Measurements from ENCODE around the gene DNAJB13. TPM values are rescaled to one million over a fixed set of nuclear protein-coding genes. Genes with fewer than 3 reads are reported as not detected.

The DNAJB13 gene
- total and polyA plus RNA-seq, 2 of the 13 experiments (the other 11 are each of a cell fraction or from before 2014, with no cell fraction given), result 2.3 TPM; not detected in 1

GRCh38 chr11:73950869-73951710 lies at the start of gene DNAJB13 (continued):
- peak; percentile 79 for TF ChIP-seq ZNF687 (CRISPR knock-in tag; IDR thresholded peaks at IDR 0.05)
- no peak for TF ChIP-seq ISL2 (CRISPR knock-in tag; IDR thresholded peaks at IDR 0.05)
- no peak for TF ChIP-seq ZSCAN29 (CRISPR knock-in tag; conservative IDR thresholded peaks at IDR 0.05)
- TF ChIP-seq HDAC6 (IDR thresholded peaks at IDR 0.05; ENCODE audit: low read depth, low read length), result no peak
- no peak for TF ChIP-seq PLRG1 (conservative IDR thresholded peaks at IDR 0.05)
- no peak for TF ChIP-seq GPBP1L1 (CRISPR knock-in tag; IDR thresholded peaks at IDR 0.05)
- TF ChIP-seq PRDM15 (CRISPR knock-in tag; IDR thresholded peaks at IDR 0.05), result no peak
- no peak for TF ChIP-seq ZFP37 (CRISPR knock-in tag; IDR thresholded peaks at IDR 0.05; ENCODE audit: borderline replicate concordance)
- no peak for TF ChIP-seq ZNF142 (CRISPR knock-in tag; IDR thresholded peaks at IDR 0.05)
- TF ChIP-seq JARID2 (CRISPR knock-in tag; IDR thresholded peaks at IDR 0.05; ENCODE audit: insufficient replicate concordance), result no peak
- TF ChIP-seq ZNF580 (CRISPR knock-in tag; IDR thresholded peaks at IDR 0.05; ENCODE audit: borderline replicate concordance, low read depth), result no peak; the same call in 1 of the 2 replicates

Data from HepG2 (cell line).